Effector memory CD8-positive, alpha-beta T cell (primary cell): ENCODE data around the gene OPA3.

Experiments
- ATAC-seq: fragments of 150-1000 bp; cut with Tn5 transposase; replicated peaks from 2 replicates; pipeline ENCODE4 v1.10.0; 2021; ENCODE audit warnings: mild to moderate bottlenecking, moderate library complexity
- DNase-seq, 3 experiments: peaks; one replicate each; pipeline ENCODE4 v3.0.0; 2021
- H3K27ac Mint-ChIP-seq, 2 donors: one replicate each; pipeline ENCODE4 v1.8.0; 2022; ENCODE audit warnings: mild to moderate bottlenecking in 2 of 2, mixed read lengths in 2 of 2, moderate library complexity in 2 of 2
- H3K27me3 Mint-ChIP-seq, 2 donors: one replicate each; pipeline ENCODE4 v1.8.0; 2022; ENCODE audit warnings: mixed read lengths in 2 of 2
- H3K36me3 Mint-ChIP-seq: one replicate; pipeline ENCODE4 v1.8.0; 2022; ENCODE audit warnings: mild to moderate bottlenecking, moderate library complexity, mixed read lengths; ENCODE audit not compliant: insufficient read depth
- H3K4me1 Mint-ChIP-seq, 2 donors: one replicate each; pipeline ENCODE4 v1.8.0; 2022; ENCODE audit warnings: low read depth in 2 of 2, mixed read lengths in 2 of 2
- H3K4me3 Mint-ChIP-seq, 2 donors: one replicate each; pipeline ENCODE4 v1.8.0; 2022; ENCODE audit warnings: mild to moderate bottlenecking in 2 of 2, mixed read lengths in 2 of 2, moderate library complexity in 2 of 2
- H3K9me3 Mint-ChIP-seq, 2 donors: one replicate each; pipeline ENCODE4 v1.8.0; 2022; ENCODE audit warnings: mixed read lengths in 2 of 2

OPA3 gene

DNA sequence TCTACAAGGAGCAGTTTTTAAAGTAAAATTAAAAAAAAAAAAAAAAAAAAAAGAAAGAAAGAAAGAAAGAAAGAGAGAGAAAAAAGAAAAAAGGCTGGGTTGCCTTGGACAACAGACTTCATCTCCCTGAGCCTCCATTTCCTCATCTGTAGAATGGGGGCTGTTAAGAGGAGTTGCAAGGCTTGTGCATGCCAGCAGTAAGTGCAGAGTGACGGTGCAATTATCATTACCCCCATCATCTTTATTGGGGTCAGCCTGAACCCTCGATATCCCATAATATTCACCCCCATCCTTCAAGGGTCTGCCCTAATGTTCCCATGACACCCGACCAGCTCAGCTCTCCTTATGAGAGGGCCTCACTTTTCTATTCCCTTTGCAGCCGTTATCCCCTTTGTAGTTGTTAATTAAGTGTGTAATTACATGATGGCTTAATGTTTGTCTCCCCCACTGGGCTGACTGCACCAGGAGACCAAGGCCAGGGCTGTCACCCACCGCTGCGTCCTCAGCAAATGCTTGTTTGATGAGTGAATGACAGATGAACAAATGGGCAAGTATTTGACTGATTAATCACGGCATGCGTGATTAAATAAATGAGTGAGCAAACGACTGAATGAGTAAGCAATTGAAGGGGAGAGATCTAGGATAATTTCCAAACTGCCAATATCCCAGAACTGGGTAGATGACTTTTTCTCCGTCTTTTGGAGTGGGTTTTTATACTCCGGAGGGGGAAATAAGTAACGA lies 106.7 kb downstream of the OPA3 start:
- Mint-ChIP-seq H3K27me3 (peaks cover 0 to 4% of the 10 kb centered on the region in 2 donors), H3K27ac (peak overlapping the region; percentile 96 to 100), H3K9me3 (no peaks in the 10 kb centered on the region), H3K4me1 (peaks cover 28 to 43% of the 10 kb centered on the region in 2 donors), H3K36me3 (peaks cover 78% of the 10 kb centered on the region), H3K4me3 (peak overlapping the region; percentile 94 to 98)
- ATAC-seq: peak; percentile 5
- DNase-seq: peak in 1 of 3 experiments; percentile 35
